GM12892 (cell line): ENCODE data around the gene EXT2.

Source experiments
- POLR2A ChIP-seq: IDR thresholded peaks from 2 replicates; pipeline ENCODE4 v1.6.1; 2011; ENCODE audit warnings: low read depth, low read length, control low read depth
- POLR2AphosphoS5 ChIP-seq: IDR thresholded peaks from 2 replicates; pipeline ENCODE4 v1.6.1; 2011; ENCODE audit warnings: low read depth, low read length, control low read depth

GRCh38 chr11:44243086-44243485 is 147.6 kb downstream of the EXT2 start:
- TF ChIP-seq POLR2A: no peak
- no peak for TF ChIP-seq POLR2AphosphoS5
